ENCODE measurements around the gene GAMT.

The GAMT gene

GRCh38 chr19:1400281-1401137 is 833 bp downstream of the GAMT start:
- no peak for DNase-seq (ENCODE audit: low read depth)

- no peak for DNase-seq (ENCODE audit: low read depth)
These were observed 1.6 kb downstream of the GAMT start for GRCh38 chr19:1399745-1400144.

- DNase-seq (ENCODE audit: low read depth): no peak
These were observed 2.3 kb downstream of the GAMT start for GRCh38 chr19:1399079-1399478.

- no peak for DNase-seq (ENCODE audit: low read depth)
These were observed 3.5 kb downstream of the GAMT start for GRCh38 chr19:1397838-1398237.

- DNase-seq (ENCODE audit: low read depth): no peak
These were observed 4.3 kb downstream of the GAMT start for GRCh38 chr19:1396768-1397679.

GRCh38 chr19:1396019-1396767 is 5.1 kb downstream of the GAMT start:
- DNase-seq (ENCODE audit: low read depth): no peak

- no peak for DNase-seq (ENCODE audit: low read depth)
These were observed 5.9 kb downstream of the GAMT start for GRCh38 chr19:1395194-1396018.

- no peak for DNase-seq (ENCODE audit: low read depth)
These were observed 6.8 kb downstream of the GAMT start for GRCh38 chr19:1394252-1395193.

GRCh38 chr19:1393841-1394240 is 7.5 kb downstream of the GAMT start:
- no peak for DNase-seq (ENCODE audit: low read depth)

GRCh38 chr19:1392939-1393530 is 8.3 kb downstream of the GAMT start:
- DNase-seq (ENCODE audit: low read depth): no peak

GRCh38 chr19:1392407-1392806 is 8.9 kb downstream of the GAMT start:
- no peak for DNase-seq (ENCODE audit: low read depth)

- DNase-seq (ENCODE audit: low read depth): no peak
These were observed 10.4 kb downstream of the GAMT start for GRCh38 chr19:1390890-1391423.

- DNase-seq (ENCODE audit: low read depth): no peak
These were observed 12.1 kb downstream of the GAMT start for GRCh38 chr19:1389033-1389940.

- DNase-seq (ENCODE audit: low read depth): no peak
These were observed 12.7 kb downstream of the GAMT start for GRCh38 chr19:1388637-1389026.

- DNase-seq (ENCODE audit: low read depth): no peak
These were observed 13.4 kb downstream of the GAMT start for GRCh38 chr19:1387684-1388636.

- no peak for DNase-seq (ENCODE audit: low read depth)
These were observed 14.2 kb downstream of the GAMT start for GRCh38 chr19:1386945-1387683.

- no peak for DNase-seq (ENCODE audit: low read depth)
These were observed 15.5 kb downstream of the GAMT start for GRCh38 chr19:1385816-1386215.

All from HS-5 (cell line).